HCT116 (cell line): ENCODE results near the gene AGTPBP1. TPM values are rescaled to one million over a fixed set of nuclear protein-coding genes. Genes with fewer than 3 reads are reported as not detected.

ENCODE experiments used
- ATAC-seq: fragments of 200-7000 bp; cut with Tn5 transposase; 2 replicates; pipeline ENCODE4 v1.9.1; 2020; ENCODE audit warnings: mild to moderate bottlenecking, moderate library complexity
- BruUV-seq: library from RNA; stranded (reverse); fragments of 400-500 nt; replicated peaks from 2 replicates; lab custom pipeline; 2021; lab: Mats Ljungman, UMichigan
- CTCF ChIA-PET: fragments of 300-600 bp; sonication (Branson Sonifier 250); formaldehyde crosslinking; loops from one replicate; lab custom pipeline; 2021; ENCODE audit warnings: antibody characterized with exemption; lab: Charles Lee
- POLR2A ChIA-PET: fragments of 300-600, 350-600 bp; sonication (Branson Sonifier 250); formaldehyde crosslinking; loops from one replicate; lab custom pipeline; 2021; ENCODE audit warnings: antibody characterized with exemption; lab: Charles Lee
- RAD21 ChIA-PET, 2 experiments: fragments of 300-600 bp; sonication (Branson Sonifier 250); formaldehyde crosslinking; loops; one replicate each; lab custom pipeline; 2023; ENCODE audit warnings: low total read pairs in 2 of 2; ENCODE audit not compliant: uncharacterized antibody in 2 of 2, unreplicated experiment in 2 of 2, low non-redundant PET in 1 of 2; lab: Charles Lee
- DNase-seq: peaks from one replicate; pipeline ENCODE4 v3.0.0-alpha.2; 2010; ENCODE audit warnings: low read depth, low spot score
- H2AFZ ChIP-seq: fragments of 200-600 bp; shearing (Covaris generic), sonication (generic); 2 replicates; pipeline ENCODE4 v1.6.1; 2017; ENCODE audit warnings: low read depth, mixed run types, mixed read lengths, antibody characterized with exemption, low read length; ENCODE audit not compliant: poor library complexity, severe bottlenecking
- H3K27ac ChIP-seq: 2 replicates; pipeline ENCODE4 v1.5.1; 2012; ENCODE audit warnings: low read depth, low read length
- H3K27me3 ChIP-seq: fragments of 200-600 bp; sonication (generic); 2 replicates; pipeline ENCODE4 v1.6.1; 2016; ENCODE audit warnings: mixed run types, low read length, mixed read lengths; ENCODE audit not compliant: insufficient read depth
- H3K36me3 ChIP-seq, 2 experiments: fragments of 200-500 bp in 1 of 2; fragments of 200-600 bp in 1 of 2; sonication (Bioruptor generic) in 1 of 2; sonication (generic) in 1 of 2; 2 replicates each; pipeline versions ENCODE4 v1.5.1 to v1.6.1; 2014 to 2016; ENCODE audit warnings: low read length in 2 of 2, inconsistent platforms in 1 of 2, mixed read lengths in 1 of 2, mixed run types in 1 of 2; ENCODE audit not compliant: insufficient read depth in 2 of 2, control insufficient read depth in 1 of 2
- H3K4me1 ChIP-seq, 2 experiments: fragments of 200-600 bp in 1 of 2; sonication (generic) in 1 of 2; 2 replicates each; pipeline versions ENCODE4 v1.5.1 to v1.6.1; 2012 to 2017; ENCODE audit warnings: low read length in 2 of 2, inconsistent platforms in 1 of 2, mild to moderate bottlenecking in 1 of 2, mixed read lengths in 1 of 2, mixed run types in 1 of 2, moderate library complexity in 1 of 2; ENCODE audit not compliant: insufficient read depth in 2 of 2, control insufficient read depth in 1 of 2
- H3K4me2 ChIP-seq: fragments of 200-600 bp; sonication (generic); 2 replicates; pipeline ENCODE4 v1.6.1; 2017; ENCODE audit warnings: mixed run types, low read length, mixed read lengths
- H3K4me3 ChIP-seq, 2 experiments: fragments of 200-600 bp in 1 of 2; sonication (generic) in 1 of 2; replicated peaks in 1 of 2; 2 replicates each; pipeline ENCODE4 v1.5.1; 2011 to 2016; ENCODE audit warnings: low read length in 2 of 2, control low read depth in 1 of 2, low read depth in 1 of 2, mild to moderate bottlenecking in 1 of 2, mixed read lengths in 1 of 2, mixed run types in 1 of 2
- H3K79me2 ChIP-seq: fragments of 200-600 bp; sonication (generic); 2 replicates; pipeline ENCODE4 v1.6.1; 2017; ENCODE audit warnings: mild to moderate bottlenecking, mixed run types, low read length, moderate library complexity, mixed read lengths; ENCODE audit not compliant: insufficient read depth
- H3K9ac ChIP-seq: fragments of 200-600 bp; sonication (generic); 2 replicates; pipeline ENCODE4 v1.6.1; 2016; ENCODE audit warnings: low read length, mixed read lengths
- H3K9me2 ChIP-seq: fragments of 200-600 bp; sonication (generic), shearing (Covaris generic); 2 replicates; pipeline ENCODE4 v1.6.1; 2017; ENCODE audit warnings: mixed run types, mild to moderate bottlenecking, moderate library complexity; ENCODE audit not compliant: insufficient read depth
- H3K9me3 ChIP-seq, 2 experiments: fragments of 200-500 bp in 1 of 2; fragments of 200-600 bp in 1 of 2; sonication (Bioruptor generic) in 1 of 2; sonication (generic) in 1 of 2; 2 replicates each; pipeline ENCODE4 v1.6.1; 2014 to 2017; ENCODE audit warnings: low read length in 2 of 2, mixed read lengths in 2 of 2, inconsistent platforms in 1 of 2, low read depth in 1 of 2, mild to moderate bottlenecking in 1 of 2, mixed run types in 1 of 2, moderate library complexity in 1 of 2; ENCODE audit not compliant: control insufficient read depth in 1 of 2, insufficient read depth in 1 of 2
- H4K20me1 ChIP-seq: fragments of 200-600 bp; sonication (generic), shearing (Covaris generic); 2 replicates; pipeline ENCODE4 v1.6.1; 2017; ENCODE audit warnings: mixed run types, mild to moderate bottlenecking, moderate library complexity; ENCODE audit not compliant: insufficient read depth
- ATF3 ChIP-seq: IDR thresholded peaks from 2 replicates; pipeline ENCODE4 v1.6.1; 2012
- EGR1 ChIP-seq: IDR thresholded peaks from 2 replicates; pipeline ENCODE4 v1.6.1; 2012; ENCODE audit warnings: low read depth
- EZH2 ChIP-seq: fragments of 200-600 bp; sonication (generic); IDR thresholded peaks from 2 replicates; pipeline ENCODE4 v1.6.1; 2017; ENCODE audit warnings: antibody characterized with exemption, mixed run types
- EZH2phosphoT487 ChIP-seq: fragments of 200-600 bp; IDR thresholded peaks from 2 replicates; pipeline ENCODE4 v1.6.1; 2018; ENCODE audit warnings: antibody characterized with exemption, borderline replicate concordance
- FOSL1 ChIP-seq: IDR thresholded peaks from 2 replicates; pipeline ENCODE4 v1.6.1; 2012; ENCODE audit warnings: low read depth
- JUND ChIP-seq: IDR thresholded peaks from 2 replicates; pipeline ENCODE4 v1.6.1; 2012
- MAX ChIP-seq: IDR thresholded peaks from 2 replicates; pipeline ENCODE4 v1.6.1; 2012
- POLR2A ChIP-seq: IDR thresholded peaks from 2 replicates; pipeline ENCODE4 v1.7.0; 2011; ENCODE audit warnings: borderline replicate concordance; ENCODE audit not compliant: insufficient read depth, insufficient read length; ENCODE audit errors: extremely low read depth
- REST ChIP-seq: IDR thresholded peaks from 2 replicates; pipeline ENCODE4 v1.6.1; 2012; ENCODE audit warnings: low read depth
- SIN3A ChIP-seq: IDR thresholded peaks from 2 replicates; pipeline ENCODE4 v1.6.1; 2012; ENCODE audit warnings: low read depth
- SP1 ChIP-seq: IDR thresholded peaks from 2 replicates; pipeline ENCODE4 v1.6.1; 2012; ENCODE audit warnings: low read depth
- TCF7L2 ChIP-seq: IDR thresholded peaks from 2 replicates; pipeline ENCODE4 v1.7.0; 2011; ENCODE audit warnings: borderline replicate concordance, inconsistent platforms; ENCODE audit not compliant: insufficient read depth, insufficient read length; ENCODE audit errors: extremely low read depth
- YY1 ChIP-seq: IDR thresholded peaks from 2 replicates; pipeline ENCODE4 v1.6.1; 2011; ENCODE audit warnings: low read length, low read depth, moderate library complexity, mild to moderate bottlenecking; ENCODE audit not compliant: insufficient replicate concordance; ENCODE audit errors: extremely low read depth
- intact Hi-C: fragments of 100-400 bp; cut with micrococcal nuclease; formaldehyde crosslinking; loops from 2 replicates; pipeline ENCODE4 v1.10.0; 2022
- total RNA-seq: library from RNA; stranded (reverse); gene quantifications from one replicate; pipeline ENCODE4 v1.2.1, GENCODE V29; 2021; ENCODE audit not compliant: unreplicated experiment

Gene AGTPBP1
- total RNA-seq, 1 experiment from 2014 or later, result 17.4 TPM

GRCh38 chr9:85615792-85616191 is 126.0 kb downstream of the AGTPBP1 start:
- intact Hi-C loops, result loop anchor here (10.0 kb wide), 4 partner anchors 169 to 1221 kb away; no protein-coding TSS in a partner anchor
- ATAC-seq, result no peak

More at GRCh38 chr9:85615792-85616191, 126.0 kb downstream of the AGTPBP1 start:
- Histone ChIP-seq H3K27me3 (no peaks in the 10 kb centered on the region), H3K9me2 (no peaks in the 10 kb centered on the region), H3K36me3 (no peaks in the 10 kb centered on the region), H3K27ac (no peak overlapping the region), H3K4me2 (no peak overlapping the region), H2AFZ (no peak overlapping the region), H3K4me1 (no peaks in the 10 kb centered on the region), H3K4me3 (no peak overlapping the region), H4K20me1 (no peaks in the 10 kb centered on the region), H3K9me3 (no peaks in the 10 kb centered on the region), H3K79me2 (no peaks in the 10 kb centered on the region), H3K9ac (no peak overlapping the region)
- TF ChIP-seq REST (no peak), SIN3A (no peak), TCF7L2 (no peak), FOSL1 (no peak), SP1 (no peak), EZH2phosphoT487 (no peak), ATF3 (no peak), EGR1 (no peak), JUND (no peak), POLR2A (no peak), YY1 (no peak), EZH2 (no peak), MAX (no peak)
- ChIA-PET RAD21 (no interaction called here), CTCF (no interaction called here), POLR2A (no interaction called here)
- no peak for DNase-seq
- no TSS peak for BruUV-seq
